Measurements from ENCODE around the gene USP20.

- TF ChIP-seq BHLHE40 (IDR thresholded peaks at IDR 0.05; ENCODE audit: borderline replicate concordance) (no peak), SUZ12 (IDR thresholded peaks at IDR 0.05) (no peak), FOXM1 (IDR thresholded peaks at IDR 0.05; ENCODE audit: borderline replicate concordance) (no peak), SP1 (IDR thresholded peaks at IDR 0.05) (no peak), ARNT (IDR thresholded peaks at IDR 0.05) (no peak), FOXA1 (IDR thresholded peaks at IDR 0.05) (no peak), HDGF (IDR thresholded peaks at IDR 0.05; ENCODE audit: borderline replicate concordance) (no peak), TARDBP (IDR thresholded peaks at IDR 0.05) (no peak), PKNOX1 (IDR thresholded peaks at IDR 0.05) (no peak)
These were observed 15.7 kb downstream of the USP20 start for GRCh38 chr9:129850821-129851550.
